HCT116 (cell line): ENCODE data around the gene ADRA1B. TPM values are rescaled to one million over a fixed set of nuclear protein-coding genes. Genes with fewer than 3 reads are reported as not detected.

Experiments used
- ATAC-seq: fragments of 200-7000 bp; cut with Tn5 transposase; 2 replicates; pipeline ENCODE4 v1.9.1; 2020; ENCODE audit warnings: mild to moderate bottlenecking, moderate library complexity
- BruUV-seq: library from RNA; stranded (reverse); fragments of 400-500 nt; replicated peaks from 2 replicates; lab custom pipeline; 2021; lab: Mats Ljungman, UMichigan
- CTCF ChIA-PET: fragments of 300-600 bp; sonication (Branson Sonifier 250); formaldehyde crosslinking; loops from one replicate; lab custom pipeline; 2021; ENCODE audit warnings: antibody characterized with exemption; lab: Charles Lee
- POLR2A ChIA-PET: fragments of 300-600, 350-600 bp; sonication (Branson Sonifier 250); formaldehyde crosslinking; loops from one replicate; lab custom pipeline; 2021; ENCODE audit warnings: antibody characterized with exemption; lab: Charles Lee
- RAD21 ChIA-PET, 2 experiments: fragments of 300-600 bp; sonication (Branson Sonifier 250); formaldehyde crosslinking; loops; one replicate each; lab custom pipeline; 2023; ENCODE audit warnings: low total read pairs in 2 of 2; ENCODE audit not compliant: uncharacterized antibody in 2 of 2, unreplicated experiment in 2 of 2, low non-redundant PET in 1 of 2; lab: Charles Lee
- DNase-seq: peaks from one replicate; pipeline ENCODE4 v3.0.0-alpha.2; 2010; ENCODE audit warnings: low read depth, low spot score
- H2AFZ ChIP-seq: fragments of 200-600 bp; shearing (Covaris generic), sonication (generic); 2 replicates; pipeline ENCODE4 v1.6.1; 2017; ENCODE audit warnings: low read depth, mixed run types, mixed read lengths, antibody characterized with exemption, low read length; ENCODE audit not compliant: poor library complexity, severe bottlenecking
- H3K27ac ChIP-seq: 2 replicates; pipeline ENCODE4 v1.5.1; 2012; ENCODE audit warnings: low read depth, low read length
- H3K27me3 ChIP-seq: fragments of 200-600 bp; sonication (generic); 2 replicates; pipeline ENCODE4 v1.6.1; 2016; ENCODE audit warnings: mixed run types, low read length, mixed read lengths; ENCODE audit not compliant: insufficient read depth
- H3K36me3 ChIP-seq, 2 experiments: fragments of 200-500 bp in 1 of 2; fragments of 200-600 bp in 1 of 2; sonication (Bioruptor generic) in 1 of 2; sonication (generic) in 1 of 2; 2 replicates each; pipeline versions ENCODE4 v1.5.1 to v1.6.1; 2014 to 2016; ENCODE audit warnings: low read length in 2 of 2, inconsistent platforms in 1 of 2, mixed read lengths in 1 of 2, mixed run types in 1 of 2; ENCODE audit not compliant: insufficient read depth in 2 of 2, control insufficient read depth in 1 of 2
- H3K4me1 ChIP-seq, 2 experiments: fragments of 200-600 bp in 1 of 2; sonication (generic) in 1 of 2; 2 replicates each; pipeline versions ENCODE4 v1.5.1 to v1.6.1; 2012 to 2017; ENCODE audit warnings: low read length in 2 of 2, inconsistent platforms in 1 of 2, mild to moderate bottlenecking in 1 of 2, mixed read lengths in 1 of 2, mixed run types in 1 of 2, moderate library complexity in 1 of 2; ENCODE audit not compliant: insufficient read depth in 2 of 2, control insufficient read depth in 1 of 2
- H3K4me2 ChIP-seq: fragments of 200-600 bp; sonication (generic); 2 replicates; pipeline ENCODE4 v1.6.1; 2017; ENCODE audit warnings: mixed run types, low read length, mixed read lengths
- H3K4me3 ChIP-seq, 2 experiments: fragments of 200-600 bp in 1 of 2; sonication (generic) in 1 of 2; replicated peaks in 1 of 2; 2 replicates each; pipeline ENCODE4 v1.5.1; 2011 to 2016; ENCODE audit warnings: low read length in 2 of 2, control low read depth in 1 of 2, low read depth in 1 of 2, mild to moderate bottlenecking in 1 of 2, mixed read lengths in 1 of 2, mixed run types in 1 of 2
- H3K79me2 ChIP-seq: fragments of 200-600 bp; sonication (generic); 2 replicates; pipeline ENCODE4 v1.6.1; 2017; ENCODE audit warnings: mild to moderate bottlenecking, mixed run types, low read length, moderate library complexity, mixed read lengths; ENCODE audit not compliant: insufficient read depth
- H3K9ac ChIP-seq: fragments of 200-600 bp; sonication (generic); 2 replicates; pipeline ENCODE4 v1.6.1; 2016; ENCODE audit warnings: low read length, mixed read lengths
- H3K9me2 ChIP-seq: fragments of 200-600 bp; sonication (generic), shearing (Covaris generic); 2 replicates; pipeline ENCODE4 v1.6.1; 2017; ENCODE audit warnings: mixed run types, mild to moderate bottlenecking, moderate library complexity; ENCODE audit not compliant: insufficient read depth
- H3K9me3 ChIP-seq, 2 experiments: fragments of 200-500 bp in 1 of 2; fragments of 200-600 bp in 1 of 2; sonication (Bioruptor generic) in 1 of 2; sonication (generic) in 1 of 2; 2 replicates each; pipeline ENCODE4 v1.6.1; 2014 to 2017; ENCODE audit warnings: low read length in 2 of 2, mixed read lengths in 2 of 2, inconsistent platforms in 1 of 2, low read depth in 1 of 2, mild to moderate bottlenecking in 1 of 2, mixed run types in 1 of 2, moderate library complexity in 1 of 2; ENCODE audit not compliant: control insufficient read depth in 1 of 2, insufficient read depth in 1 of 2
- H4K20me1 ChIP-seq: fragments of 200-600 bp; sonication (generic), shearing (Covaris generic); 2 replicates; pipeline ENCODE4 v1.6.1; 2017; ENCODE audit warnings: mixed run types, mild to moderate bottlenecking, moderate library complexity; ENCODE audit not compliant: insufficient read depth
- CBX3 ChIP-seq: IDR thresholded peaks from 2 replicates; pipeline ENCODE4 v1.6.1; 2012; ENCODE audit warnings: low read depth
- CEBPB ChIP-seq: IDR thresholded peaks from 2 replicates; pipeline ENCODE4 v1.6.1; 2012; ENCODE audit warnings: low read depth
- ELF1 ChIP-seq: IDR thresholded peaks from 2 replicates; pipeline ENCODE4 v1.6.1; 2012; ENCODE audit warnings: low read depth, borderline replicate concordance
- EZH2 ChIP-seq: fragments of 200-600 bp; sonication (generic); IDR thresholded peaks from 2 replicates; pipeline ENCODE4 v1.6.1; 2017; ENCODE audit warnings: antibody characterized with exemption, mixed run types
- EZH2phosphoT487 ChIP-seq: fragments of 200-600 bp; IDR thresholded peaks from 2 replicates; pipeline ENCODE4 v1.6.1; 2018; ENCODE audit warnings: antibody characterized with exemption, borderline replicate concordance
- POLR2A ChIP-seq: IDR thresholded peaks from 2 replicates; pipeline ENCODE4 v1.7.0; 2011; ENCODE audit warnings: borderline replicate concordance; ENCODE audit not compliant: insufficient read depth, insufficient read length; ENCODE audit errors: extremely low read depth
- POLR2AphosphoS5 ChIP-seq: IDR thresholded peaks from 2 replicates; pipeline ENCODE4 v1.6.1; 2011; ENCODE audit warnings: mild to moderate bottlenecking, low read depth, low read length, moderate library complexity
- RAD21 ChIP-seq: IDR thresholded peaks from 2 replicates; pipeline ENCODE4 v1.6.1; 2012; ENCODE audit warnings: low read depth, mild to moderate bottlenecking
- SRF ChIP-seq: IDR thresholded peaks from 2 replicates; pipeline ENCODE4 v1.6.1; 2012; ENCODE audit warnings: low read depth
- TCF7L2 ChIP-seq: IDR thresholded peaks from 2 replicates; pipeline ENCODE4 v1.7.0; 2011; ENCODE audit warnings: borderline replicate concordance, inconsistent platforms; ENCODE audit not compliant: insufficient read depth, insufficient read length; ENCODE audit errors: extremely low read depth
- intact Hi-C: fragments of 100-400 bp; cut with micrococcal nuclease; formaldehyde crosslinking; loops from 2 replicates; pipeline ENCODE4 v1.10.0; 2022
- total RNA-seq: library from RNA; stranded (reverse); gene quantifications from one replicate; pipeline ENCODE4 v1.2.1, GENCODE V29; 2021; ENCODE audit not compliant: unreplicated experiment
- TF ChIP-seq, protein P1 (sequence below), 3 experiments: fragments of 200-600 bp in 1 of 3; sonication (generic) in 1 of 3; IDR thresholded peaks in 2 of 3; conservative IDR thresholded peaks in 1 of 3; 2 replicates each; pipeline ENCODE4 v1.5.1; 2012 to 2017; ENCODE audit warnings: low read depth in 2 of 3, low read length in 2 of 3, antibody characterized with exemption in 1 of 3, borderline replicate concordance in 1 of 3, control low read depth in 1 of 3, mild to moderate bottlenecking in 1 of 3, mixed read lengths in 1 of 3, mixed run types in 1 of 3, moderate library complexity in 1 of 3; ENCODE audit not compliant: insufficient read depth in 1 of 3
- TF ChIP-seq, protein P2 (sequence below): IDR thresholded peaks from 2 replicates; pipeline ENCODE4 v1.6.1; 2012
- TF ChIP-seq, protein P3 (sequence below): IDR thresholded peaks from 2 replicates; pipeline ENCODE4 v1.6.1; 2012; ENCODE audit warnings: low read depth

The ADRA1B gene
- total RNA-seq, 1 experiment from 2014 or later = not detected

DNA sequence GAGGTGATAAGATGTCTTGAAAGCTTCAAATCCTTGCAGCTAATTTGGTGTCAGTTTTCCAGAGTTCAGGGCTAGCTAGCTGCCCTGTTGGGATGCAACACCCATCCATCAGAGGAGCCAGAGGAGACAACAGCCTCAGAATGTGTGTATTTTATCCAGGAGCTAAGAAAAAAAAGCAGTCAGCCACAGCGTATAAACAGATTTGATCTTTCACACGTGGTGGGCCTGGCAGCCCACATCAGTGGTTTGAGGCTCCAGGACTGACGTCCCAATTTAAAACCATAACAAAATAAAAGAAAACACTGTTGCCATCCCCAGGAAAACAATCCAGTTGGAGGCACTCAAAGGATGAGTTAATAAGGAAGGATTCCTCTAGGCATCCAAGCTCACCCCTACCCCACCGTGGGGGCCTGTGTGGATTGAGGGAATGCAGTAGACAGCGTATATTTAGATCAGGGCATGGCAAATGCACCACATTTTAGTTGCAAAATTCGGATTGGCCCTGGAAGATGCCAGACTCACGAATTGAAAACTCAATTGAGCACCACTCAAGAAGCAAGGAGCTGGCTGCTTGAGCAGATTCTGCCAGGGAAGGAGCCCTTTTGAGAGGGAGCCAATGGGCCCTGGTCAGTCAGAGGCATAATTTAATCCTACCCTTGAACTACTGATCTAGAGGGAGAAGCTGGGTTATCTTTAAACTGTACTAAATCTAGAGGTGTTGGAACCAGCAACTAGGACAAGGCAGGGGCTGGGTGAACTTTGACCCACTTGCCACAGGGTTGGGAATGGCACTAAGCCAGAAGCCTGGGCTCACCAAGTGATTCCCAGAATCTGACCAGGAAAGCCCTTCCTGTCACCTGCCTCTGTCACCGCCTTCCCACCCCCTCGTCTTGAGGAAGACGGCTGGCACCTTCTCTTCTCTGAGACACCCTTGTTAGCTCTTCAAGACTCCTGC lies 17.5 kb downstream of the ADRA1B start:
- Histone ChIP-seq H3K4me2 (no peak overlapping the region), H3K27me3 (no peaks in the 10 kb centered on the region), H3K36me3 (no peaks in the 10 kb centered on the region), H3K9me2 (no peaks in the 10 kb centered on the region), H3K4me3 (no peak overlapping the region), H3K9me3 (no peaks in the 10 kb centered on the region), H2AFZ (no peak overlapping the region), H3K79me2 (no peaks in the 10 kb centered on the region), H3K9ac (no peak overlapping the region), H4K20me1 (no peaks in the 10 kb centered on the region), H3K27ac (no peak overlapping the region), H3K4me1 (peaks cover 0 to 2% of the 10 kb centered on the region in 2 experiments; a peak in 2 of 4 replicates)
- BruUV-seq = no TSS peak
- intact Hi-C loops = no loop called here
- no peak for TF ChIP-seq EZH2
- no peak for TF ChIP-seq SRF
- TF ChIP-seq, protein P1, sequence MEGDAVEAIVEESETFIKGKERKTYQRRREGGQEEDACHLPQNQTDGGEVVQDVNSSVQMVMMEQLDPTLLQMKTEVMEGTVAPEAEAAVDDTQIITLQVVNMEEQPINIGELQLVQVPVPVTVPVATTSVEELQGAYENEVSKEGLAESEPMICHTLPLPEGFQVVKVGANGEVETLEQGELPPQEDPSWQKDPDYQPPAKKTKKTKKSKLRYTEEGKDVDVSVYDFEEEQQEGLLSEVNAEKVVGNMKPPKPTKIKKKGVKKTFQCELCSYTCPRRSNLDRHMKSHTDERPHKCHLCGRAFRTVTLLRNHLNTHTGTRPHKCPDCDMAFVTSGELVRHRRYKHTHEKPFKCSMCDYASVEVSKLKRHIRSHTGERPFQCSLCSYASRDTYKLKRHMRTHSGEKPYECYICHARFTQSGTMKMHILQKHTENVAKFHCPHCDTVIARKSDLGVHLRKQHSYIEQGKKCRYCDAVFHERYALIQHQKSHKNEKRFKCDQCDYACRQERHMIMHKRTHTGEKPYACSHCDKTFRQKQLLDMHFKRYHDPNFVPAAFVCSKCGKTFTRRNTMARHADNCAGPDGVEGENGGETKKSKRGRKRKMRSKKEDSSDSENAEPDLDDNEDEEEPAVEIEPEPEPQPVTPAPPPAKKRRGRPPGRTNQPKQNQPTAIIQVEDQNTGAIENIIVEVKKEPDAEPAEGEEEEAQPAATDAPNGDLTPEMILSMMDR (IDR thresholded peaks at IDR 0.05 in 2 of 3, conservative IDR thresholded peaks at IDR 0.05 in 1 of 3; ENCODE audit: borderline replicate concordance in 1 of 3, insufficient read depth in 1 of 3, low read depth in 2 of 3, low read length in 2 of 3) = no peak
- no peak for TF ChIP-seq CEBPB
- TF ChIP-seq, protein P2, sequence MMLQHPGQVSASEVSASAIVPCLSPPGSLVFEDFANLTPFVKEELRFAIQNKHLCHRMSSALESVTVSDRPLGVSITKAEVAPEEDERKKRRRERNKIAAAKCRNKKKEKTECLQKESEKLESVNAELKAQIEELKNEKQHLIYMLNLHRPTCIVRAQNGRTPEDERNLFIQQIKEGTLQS = no peak
- no peak for TF ChIP-seq TCF7L2
- TF ChIP-seq CBX3 = no peak
- TF ChIP-seq, protein P3, sequence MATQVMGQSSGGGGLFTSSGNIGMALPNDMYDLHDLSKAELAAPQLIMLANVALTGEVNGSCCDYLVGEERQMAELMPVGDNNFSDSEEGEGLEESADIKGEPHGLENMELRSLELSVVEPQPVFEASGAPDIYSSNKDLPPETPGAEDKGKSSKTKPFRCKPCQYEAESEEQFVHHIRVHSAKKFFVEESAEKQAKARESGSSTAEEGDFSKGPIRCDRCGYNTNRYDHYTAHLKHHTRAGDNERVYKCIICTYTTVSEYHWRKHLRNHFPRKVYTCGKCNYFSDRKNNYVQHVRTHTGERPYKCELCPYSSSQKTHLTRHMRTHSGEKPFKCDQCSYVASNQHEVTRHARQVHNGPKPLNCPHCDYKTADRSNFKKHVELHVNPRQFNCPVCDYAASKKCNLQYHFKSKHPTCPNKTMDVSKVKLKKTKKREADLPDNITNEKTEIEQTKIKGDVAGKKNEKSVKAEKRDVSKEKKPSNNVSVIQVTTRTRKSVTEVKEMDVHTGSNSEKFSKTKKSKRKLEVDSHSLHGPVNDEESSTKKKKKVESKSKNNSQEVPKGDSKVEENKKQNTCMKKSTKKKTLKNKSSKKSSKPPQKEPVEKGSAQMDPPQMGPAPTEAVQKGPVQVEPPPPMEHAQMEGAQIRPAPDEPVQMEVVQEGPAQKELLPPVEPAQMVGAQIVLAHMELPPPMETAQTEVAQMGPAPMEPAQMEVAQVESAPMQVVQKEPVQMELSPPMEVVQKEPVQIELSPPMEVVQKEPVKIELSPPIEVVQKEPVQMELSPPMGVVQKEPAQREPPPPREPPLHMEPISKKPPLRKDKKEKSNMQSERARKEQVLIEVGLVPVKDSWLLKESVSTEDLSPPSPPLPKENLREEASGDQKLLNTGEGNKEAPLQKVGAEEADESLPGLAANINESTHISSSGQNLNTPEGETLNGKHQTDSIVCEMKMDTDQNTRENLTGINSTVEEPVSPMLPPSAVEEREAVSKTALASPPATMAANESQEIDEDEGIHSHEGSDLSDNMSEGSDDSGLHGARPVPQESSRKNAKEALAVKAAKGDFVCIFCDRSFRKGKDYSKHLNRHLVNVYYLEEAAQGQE = no peak
- no peak for TF ChIP-seq POLR2AphosphoS5
- no peak for TF ChIP-seq ELF1
- no peak for TF ChIP-seq POLR2A
- no peak for TF ChIP-seq EZH2phosphoT487
- no peak for TF ChIP-seq RAD21
- CTCF ChIA-PET = interaction anchor here (0.8 kb wide), 1 partner anchor 14 kb away, joined by 3 read pairs; no protein-coding TSS in a partner anchor
- POLR2A ChIA-PET = no interaction called here
- RAD21 ChIA-PET = no interaction called here
- DNase-seq (no peak), ATAC-seq (no peak)
